A549 (cell line): ENCODE measurements around the gene OPN1LW. TPM values are rescaled to one million over a fixed set of nuclear protein-coding genes. Genes with fewer than 3 reads are reported as not detected.

Experiments used
- polyA plus RNA-seq, 4 experiments: library from polyadenylated mRNA; depleted of rRNA in 3 of 4; stranded (reverse); fragments of >200 nt; fragmentation: RNase III in 1 of 4; extraction: RNeasy Plus Mini Kit Qiagen cat#74134 plus additional on column Dnase treatment in 1 of 4; gene quantifications; 2 replicates in 3 of 4; 3 replicates in 1 of 4; pipeline ENCODE4 v1.2.3, GENCODE V29; 2011 to 2017

OPN1LW gene
- polyA plus RNA-seq, 2 of the 4 experiments (the other 2 are of a cell fraction): not detected

Other genes with a start within 250 kb of the OPN1LW start
- not detected in 2 replicates for gene AVPR2, start 239.6 kb upstream of the OPN1LW start, polyA plus RNA-seq (2011; rRNA removed)
- 0.05 TPM in 1 of 3 replicates, not detected in the others for gene AVPR2, start 239.6 kb upstream of the OPN1LW start, polyA plus RNA-seq (2017; fragmentation: RNase III; extraction: RNeasy Plus Mini Kit Qiagen cat#74134 plus additional on column Dnase treatment)
- 0.78 and 0.95 TPM in 2 replicates for gene ARHGAP4, start 218.0 kb upstream of the OPN1LW start, polyA plus RNA-seq (2011; rRNA removed)
- 0.98 to 2.3 TPM (median 1.1 TPM) in 3 replicates for gene ARHGAP4, start 218.0 kb upstream of the OPN1LW start, polyA plus RNA-seq (2017; fragmentation: RNase III; extraction: RNeasy Plus Mini Kit Qiagen cat#74134 plus additional on column Dnase treatment)
- 63.5 and 88.8 TPM in 2 replicates for gene NAA10, start 209.2 kb upstream of the OPN1LW start, polyA plus RNA-seq (2011; rRNA removed)
- 230 to 251 TPM (median 237 TPM) in 3 replicates for gene NAA10, start 209.2 kb upstream of the OPN1LW start, polyA plus RNA-seq (2017; fragmentation: RNase III; extraction: RNeasy Plus Mini Kit Qiagen cat#74134 plus additional on column Dnase treatment)
- gene RENBP, start 199.6 kb upstream of the OPN1LW start, polyA plus RNA-seq (2011; rRNA removed): not detected in 2 replicates
- gene RENBP, start 199.6 kb upstream of the OPN1LW start, polyA plus RNA-seq (2017; fragmentation: RNase III; extraction: RNeasy Plus Mini Kit Qiagen cat#74134 plus additional on column Dnase treatment): not detected in 3 replicates
- gene HCFC1, start 172.4 kb upstream of the OPN1LW start, polyA plus RNA-seq (2011; rRNA removed): 4.4 and 11.9 TPM in 2 replicates
- gene HCFC1, start 172.4 kb upstream of the OPN1LW start, polyA plus RNA-seq (2017; fragmentation: RNase III; extraction: RNeasy Plus Mini Kit Qiagen cat#74134 plus additional on column Dnase treatment): 31.0 to 33.3 TPM (median 32.9 TPM) in 3 replicates
- 10.6 and 13.2 TPM in 2 replicates for gene TMEM187, start 171.5 kb upstream of the OPN1LW start, polyA plus RNA-seq (2011; rRNA removed)
- gene TMEM187, start 171.5 kb upstream of the OPN1LW start, polyA plus RNA-seq (2017; fragmentation: RNase III; extraction: RNeasy Plus Mini Kit Qiagen cat#74134 plus additional on column Dnase treatment): 7.0 to 8.8 TPM (median 7.8 TPM) in 3 replicates
- gene IRAK1, start 124.3 kb upstream of the OPN1LW start, polyA plus RNA-seq (2011; rRNA removed): 73.1 and 73.6 TPM in 2 replicates
- 177 to 191 TPM (median 179 TPM) in 3 replicates for gene IRAK1, start 124.3 kb upstream of the OPN1LW start, polyA plus RNA-seq (2017; fragmentation: RNase III; extraction: RNeasy Plus Mini Kit Qiagen cat#74134 plus additional on column Dnase treatment)
- 16.6 and 17.7 TPM in 2 replicates for gene MECP2, start 46.5 kb upstream of the OPN1LW start, polyA plus RNA-seq (2011; rRNA removed)
- 16.5 to 19.2 TPM (median 17.9 TPM) in 3 replicates for gene MECP2, start 46.5 kb upstream of the OPN1LW start, polyA plus RNA-seq (2017; fragmentation: RNase III; extraction: RNeasy Plus Mini Kit Qiagen cat#74134 plus additional on column Dnase treatment)
- not detected in 2 replicates for gene OPN1MW, start 38.4 kb downstream of the OPN1LW start, polyA plus RNA-seq (2011; rRNA removed)
- not detected in 3 replicates for gene OPN1MW, start 38.4 kb downstream of the OPN1LW start, polyA plus RNA-seq (2017; fragmentation: RNase III; extraction: RNeasy Plus Mini Kit Qiagen cat#74134 plus additional on column Dnase treatment)
- gene OPN1MW2, start 75.5 kb downstream of the OPN1LW start, polyA plus RNA-seq (2011; rRNA removed): not detected in 2 replicates
- gene OPN1MW2, start 75.5 kb downstream of the OPN1LW start, polyA plus RNA-seq (2017; fragmentation: RNase III; extraction: RNeasy Plus Mini Kit Qiagen cat#74134 plus additional on column Dnase treatment): not detected in 3 replicates
- gene OPN1MW3, start 113.3 kb downstream of the OPN1LW start, polyA plus RNA-seq (2011; rRNA removed): not detected in 2 replicates
- not detected in 3 replicates for gene OPN1MW3, start 113.3 kb downstream of the OPN1LW start, polyA plus RNA-seq (2017; fragmentation: RNase III; extraction: RNeasy Plus Mini Kit Qiagen cat#74134 plus additional on column Dnase treatment)
- gene TEX28, start 150.9 kb downstream of the OPN1LW start, polyA plus RNA-seq (2011; rRNA removed): not detected in 2 replicates
- gene TEX28, start 150.9 kb downstream of the OPN1LW start, polyA plus RNA-seq (2017; fragmentation: RNase III; extraction: RNeasy Plus Mini Kit Qiagen cat#74134 plus additional on column Dnase treatment): not detected in 3 replicates
- gene TKTL1, start 151.6 kb downstream of the OPN1LW start, polyA plus RNA-seq (2011; rRNA removed): 0.14 TPM in 1 of 2 replicates, not detected in the other
- not detected in 3 replicates for gene TKTL1, start 151.6 kb downstream of the OPN1LW start, polyA plus RNA-seq (2017; fragmentation: RNase III; extraction: RNeasy Plus Mini Kit Qiagen cat#74134 plus additional on column Dnase treatment)
- gene FLNA, start 230.4 kb downstream of the OPN1LW start, polyA plus RNA-seq (2011; rRNA removed): 303 and 351 TPM in 2 replicates
- gene FLNA, start 230.4 kb downstream of the OPN1LW start, polyA plus RNA-seq (2017; fragmentation: RNase III; extraction: RNeasy Plus Mini Kit Qiagen cat#74134 plus additional on column Dnase treatment): 1,116 to 1,252 TPM (median 1,118 TPM) in 3 replicates
- gene EMD, start 235.1 kb downstream of the OPN1LW start, polyA plus RNA-seq (2011; rRNA removed): 34.6 and 40.7 TPM in 2 replicates
- gene EMD, start 235.1 kb downstream of the OPN1LW start, polyA plus RNA-seq (2017; fragmentation: RNase III; extraction: RNeasy Plus Mini Kit Qiagen cat#74134 plus additional on column Dnase treatment): 126 to 131 TPM (median 130 TPM) in 3 replicates